Endodermal cell (in vitro differentiated cells): ENCODE data around the gene DGCR2. TPM values are rescaled to one million over a fixed set of nuclear protein-coding genes. Genes with fewer than 3 reads are reported as not detected.
A peak's percentile ranks its signal among the peaks of the same experiment; 100 is the strongest.

ENCODE experiments used
- DNase-seq: peaks from one replicate; pipeline ENCODE4 v3.0.0-alpha.2; 2017
- H3K27ac ChIP-seq: 2 replicates; pipeline ENCODE4 v1.5.1; 2013; ENCODE audit warnings: mild to moderate bottlenecking, low read depth, low read length, moderate library complexity
- H3K27me3 ChIP-seq: 2 replicates; pipeline ENCODE4 v1.6.1; 2013; ENCODE audit warnings: mild to moderate bottlenecking, low read length, moderate library complexity; ENCODE audit not compliant: insufficient read depth, control insufficient read depth, poor library complexity, severe bottlenecking
- H3K36me3 ChIP-seq: 2 replicates; pipeline ENCODE4 v1.7.0; 2013; ENCODE audit warnings: mild to moderate bottlenecking, low read length, moderate library complexity; ENCODE audit not compliant: control insufficient read depth, insufficient read depth
- H3K4me1 ChIP-seq: one replicate; pipeline ENCODE4 v1.7.0; 2013; ENCODE audit warnings: low read length; ENCODE audit not compliant: control insufficient read depth, insufficient read depth
- H3K4me3 ChIP-seq: 2 replicates; pipeline ENCODE4 v1.5.1; 2013; ENCODE audit warnings: mild to moderate bottlenecking, low read length, moderate library complexity
- H3K9ac ChIP-seq: 2 replicates; pipeline ENCODE4 v1.6.1; 2013; ENCODE audit warnings: mild to moderate bottlenecking, low read length, moderate library complexity; ENCODE audit not compliant: poor library complexity, severe bottlenecking; ENCODE audit errors: extremely low read depth
- H3K9me3 ChIP-seq: 2 replicates; pipeline ENCODE4 v1.6.1; 2013; ENCODE audit warnings: mild to moderate bottlenecking, low read length, moderate library complexity; ENCODE audit not compliant: control insufficient read depth
- H3K27ac Mint-ChIP-seq: 2 replicates; pipeline ENCODE4 v1.8.0; 2020; ENCODE audit warnings: mixed read lengths
- H3K27me3 Mint-ChIP-seq: 2 replicates; pipeline ENCODE4 v1.8.0; 2021; ENCODE audit warnings: mild to moderate bottlenecking, mixed read lengths; ENCODE audit not compliant: insufficient read depth
- H3K36me3 Mint-ChIP-seq: 2 replicates; pipeline ENCODE4 v1.8.0; 2020; ENCODE audit warnings: low read depth, mixed read lengths
- H3K4me1 Mint-ChIP-seq: 2 replicates; pipeline ENCODE4 v1.8.0; 2020; ENCODE audit warnings: mixed read lengths
- H3K4me3 Mint-ChIP-seq: 2 replicates; pipeline ENCODE4 v1.8.0; 2020; ENCODE audit warnings: mild to moderate bottlenecking, moderate library complexity, mixed read lengths
- H3K9me3 Mint-ChIP-seq: 2 replicates; pipeline ENCODE4 v1.8.0; 2020; ENCODE audit warnings: mild to moderate bottlenecking, mixed read lengths
- CTCF ChIP-seq: fragments of 200-600 bp; sonication (generic); conservative IDR thresholded peaks from 2 replicates; pipeline ENCODE4 v1.5.0; 2021; ENCODE audit warnings: antibody characterized with exemption, mild to moderate bottlenecking
- WGBS, 2 experiments: methylation state at CpG; one replicate each; pipeline versions ENCODE4 v1.1.5 to v1.1.7; 2013; ENCODE audit warnings: missing lambda C conversion rate in 2 of 2, mixed read lengths in 1 of 2; ENCODE audit not compliant: insufficient coverage in 1 of 2, insufficient read length in 1 of 2; 5-methylcytosine and 5-hydroxymethylcytosine counted together
- total RNA-seq, 2 donors: library from RNA; stranded (reverse); fragmentation: NEBNext Ultra II Directional in 1 of 2; extraction: Animal tissue kit (Norgen Biotek cat#: 25700) in 1 of 2; gene quantifications; 2 replicates in 1 of 2; 3 replicates in 1 of 2; pipeline ENCODE4 v1.2.1, GENCODE V29; 2021

The DGCR2 gene
- total RNA-seq, 2 donors from 2014 or later: 54.6 to 62.9 TPM

GRCh38 chr22:19109198-19110063, 12.8 kb downstream of the DGCR2 start:
- H3K4me1 Mint-ChIP-seq: peaks cover 19% of the 10 kb centered on the region
- no peak for DNase-seq
- no peak overlapping the region for H3K27ac ChIP-seq
- H3K9me3 ChIP-seq: no peaks in the 10 kb centered on the region
- no peak for TF ChIP-seq CTCF
- peak overlapping the region; percentile 57 for H3K27ac Mint-ChIP-seq
- WGBS, 2 experiments: 84 to 85% methylated on average over 6 to 7 of the region's 7 CpGs
- no peaks in the 10 kb centered on the region for H3K27me3 ChIP-seq
- H3K36me3 Mint-ChIP-seq: peaks cover 4% of the 10 kb centered on the region
- peaks cover 4% of the 10 kb centered on the region for H3K36me3 ChIP-seq
- H3K4me3 Mint-ChIP-seq: no peak overlapping the region
- H3K9ac ChIP-seq: no peak overlapping the region
- H3K9me3 Mint-ChIP-seq: no peaks in the 10 kb centered on the region
- peaks cover 3% of the 10 kb centered on the region for H3K4me1 ChIP-seq
- no peak overlapping the region for H3K4me3 ChIP-seq
- no peaks in the 10 kb centered on the region for H3K27me3 Mint-ChIP-seq

- no peak for TF ChIP-seq CTCF
- Histone ChIP-seq H3K27me3 (no peaks in the 10 kb centered on the region), H3K9me3 (no peaks in the 10 kb centered on the region), H3K27ac (no peak overlapping the region), H3K4me1 (peaks cover 3% of the 10 kb centered on the region), H3K36me3 (peaks cover 4% of the 10 kb centered on the region), H3K4me3 (no peak overlapping the region), H3K9ac (no peak overlapping the region)
- Mint-ChIP-seq H3K9me3 (no peaks in the 10 kb centered on the region), H3K27me3 (no peaks in the 10 kb centered on the region), H3K4me1 (peaks cover 19% of the 10 kb centered on the region), H3K27ac (no peak overlapping the region), H3K36me3 (peaks cover 4% of the 10 kb centered on the region), H3K4me3 (no peak overlapping the region)
- no peak for DNase-seq
- 67 to 76% methylated on average over 2 to 3 of the region's 3 CpGs for whole genome bisulfite sequencing, 2 experiments
These were observed 13.4 kb downstream of the DGCR2 start for GRCh38 chr22:19108807-19109197.

GRCh38 chr22:19107730-19108074, 14.5 kb downstream of the DGCR2 start:
- Histone ChIP-seq H3K27me3 (no peaks in the 10 kb centered on the region), H3K4me3 (no peak overlapping the region), H3K9ac (no peak overlapping the region), H3K36me3 (no peaks in the 10 kb centered on the region), H3K27ac (no peak overlapping the region), H3K9me3 (no peaks in the 10 kb centered on the region), H3K4me1 (peaks cover 3% of the 10 kb centered on the region)
- no peak for DNase-seq
- H3K27ac Mint-ChIP-seq: no peak overlapping the region
- 95 to 100% methylated on average over 8 of the region's 8 CpGs for WGBS, 2 experiments
- H3K4me3 Mint-ChIP-seq: no peak overlapping the region
- peaks cover 19% of the 10 kb centered on the region for H3K4me1 Mint-ChIP-seq
- no peaks in the 10 kb centered on the region for H3K27me3 Mint-ChIP-seq
- TF ChIP-seq CTCF: no peak
- H3K36me3 Mint-ChIP-seq: peaks cover 4% of the 10 kb centered on the region
- H3K9me3 Mint-ChIP-seq: no peaks in the 10 kb centered on the region
